SH-SY5Y (cell line): ENCODE measurements around the gene SLC35A4.

Experiments
- GATA2 ChIP-seq: IDR thresholded peaks from 2 replicates; pipeline ENCODE4 v1.6.1; 2011; ENCODE audit warnings: mild to moderate bottlenecking, low read depth, low read length
- GATA3 ChIP-seq: IDR thresholded peaks from 2 replicates; pipeline ENCODE4 v1.6.1; 2011; ENCODE audit warnings: low read depth, mild to moderate bottlenecking, low read length, moderate library complexity

GRCh38 chr5:140605879-140606278 is 41.3 kb downstream of the SLC35A4 start:
- TF ChIP-seq GATA2 (no peak), GATA3 (no peak)
